HS-5 (cell line): ENCODE data around the gene CLDN7.

Source experiments
- DNase-seq: peaks from one replicate; pipeline ENCODE4 v3.0.0-alpha.2; 2012; ENCODE audit warnings: low read depth

Gene CLDN7

GRCh38 chr17:7262192-7262934 lies at the start of gene CLDN7:
CLDN7 (minus strand) TSS chr17:7262478; CDS start chr17:7262043, 435 bp downstream.
- no peak for DNase-seq

GRCh38 chr17:7311110-7311705 lies 48.9 kb upstream of the CLDN7 start:
- no peak for DNase-seq

GRCh38 chr17:7309628-7310027 lies 47.4 kb upstream of the CLDN7 start:
- DNase-seq: no peak

GRCh38 chr17:7308625-7309433 lies 46.6 kb upstream of the CLDN7 start:
- DNase-seq: peak; percentile 76

- no peak for DNase-seq
These were observed 45.7 kb upstream of the CLDN7 start for GRCh38 chr17:7307686-7308624.

GRCh38 chr17:7306911-7307685 lies 44.8 kb upstream of the CLDN7 start, which contains the start of gene EIF5A:
EIF5A (plus strand) TSS chr17:7307628; CDS start chr17:7309636, 2,008 bp downstream.
- DNase-seq: peak; percentile 100

GRCh38 chr17:7304179-7304578 lies 41.9 kb upstream of the CLDN7 start:
- no peak for DNase-seq

- no peak for DNase-seq
These were observed 34.0 kb upstream of the CLDN7 start for GRCh38 chr17:7296189-7296861.

- DNase-seq: no peak
These were observed 33.2 kb upstream of the CLDN7 start for GRCh38 chr17:7295230-7296180.

- no peak for DNase-seq
These were observed 32.4 kb upstream of the CLDN7 start, which contains the start of gene YBX2 for GRCh38 chr17:7294614-7295153. YBX2 (minus strand) TSS chr17:7294639; CDS start chr17:7294500, 139 bp downstream.

- DNase-seq: no peak
These were observed 31.7 kb upstream of the CLDN7 start for GRCh38 chr17:7293816-7294613.

GRCh38 chr17:7293159-7293558 lies 30.9 kb upstream of the CLDN7 start:
- DNase-seq: no peak

GRCh38 chr17:7292729-7293128 lies 30.5 kb upstream of the CLDN7 start:
- no peak for DNase-seq

GRCh38 chr17:7292194-7292593 lies 29.9 kb upstream of the CLDN7 start:
- DNase-seq: no peak

- no peak for DNase-seq
These were observed 28.4 kb upstream of the CLDN7 start for GRCh38 chr17:7290685-7291084.

- no peak for DNase-seq
These were observed 27.9 kb upstream of the CLDN7 start for GRCh38 chr17:7290166-7290565.

GRCh38 chr17:7289256-7290032 lies 27.2 kb upstream of the CLDN7 start:
- no peak for DNase-seq
